GM19438 (cell line): ENCODE data around the gene CLEC1B.
"Not testable (repeated sequence)": the region's sequence is repeated elsewhere in the genome, so short reads cannot be mapped to it uniquely, and the experiment has no call there.

Experiments
- ATAC-seq: cut with Tn5 transposase; IDR thresholded peaks from one replicate; pipeline ENCODE4 v1.9.1; 2021; ENCODE audit warnings: low read depth; ENCODE audit not compliant: unreplicated experiment

Gene CLEC1B

DNA sequence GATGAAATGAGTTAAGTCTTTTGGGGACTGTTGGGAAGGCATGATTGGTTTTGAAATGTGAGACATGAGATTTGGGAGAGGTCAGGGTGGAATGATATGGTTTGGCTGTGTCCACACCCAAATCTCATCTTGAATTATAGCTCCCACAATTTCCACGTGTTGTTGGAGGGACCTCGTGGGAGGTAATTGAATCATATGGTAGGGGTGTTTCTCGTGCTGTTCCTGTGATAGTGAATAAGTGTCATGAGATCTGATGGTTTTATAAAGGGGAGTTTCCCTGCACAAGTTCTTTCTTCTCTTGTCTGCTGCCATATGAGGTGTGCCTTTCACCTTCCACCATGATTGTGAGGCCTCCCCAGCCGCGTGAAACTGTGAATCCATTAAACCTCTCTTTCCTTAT lies 22.3 kb downstream of the CLEC1B start:
- not testable (repeated sequence) for ATAC-seq

DNA sequence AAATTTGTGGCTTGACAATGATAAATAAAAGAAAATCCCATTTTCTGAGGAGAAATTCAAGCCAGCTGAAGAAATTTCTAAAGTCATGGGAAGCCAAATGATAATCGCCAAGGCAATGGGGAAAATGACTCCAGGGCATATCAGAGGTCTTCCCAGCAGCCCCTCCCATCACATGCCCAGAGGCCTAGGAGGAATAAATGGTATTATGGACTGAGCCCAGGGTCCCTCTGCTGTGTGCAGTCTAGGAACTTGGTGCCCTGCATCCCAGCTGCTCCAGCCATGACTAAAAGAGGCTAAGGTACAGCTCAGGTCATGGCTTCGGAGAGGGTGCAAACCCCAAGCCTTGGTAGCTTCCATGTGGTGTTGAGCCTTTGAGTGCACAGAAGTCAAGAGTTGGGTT lies 23.3 kb downstream of the CLEC1B start:
- ATAC-seq = no peak

DNA sequence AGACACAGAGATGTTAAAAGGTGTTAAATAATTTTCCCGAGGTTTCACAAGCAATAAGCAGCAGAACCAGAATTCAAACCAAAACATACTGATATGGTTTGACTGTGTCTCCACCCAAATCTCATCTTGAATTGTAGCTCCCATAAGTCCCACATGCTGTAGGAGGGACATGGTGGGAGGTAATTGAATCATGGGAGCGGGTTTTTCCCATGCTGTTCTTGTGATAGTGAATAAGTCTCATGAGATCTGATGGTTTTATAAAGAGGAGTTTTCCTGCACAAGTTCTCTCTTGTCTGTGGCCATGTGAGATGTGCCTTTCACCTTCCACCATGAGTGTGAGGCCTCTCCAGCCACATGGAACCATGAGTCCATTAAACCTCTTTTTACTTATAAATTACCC lies 24.2 kb downstream of the CLEC1B start:
- not testable (repeated sequence) for ATAC-seq

DNA sequence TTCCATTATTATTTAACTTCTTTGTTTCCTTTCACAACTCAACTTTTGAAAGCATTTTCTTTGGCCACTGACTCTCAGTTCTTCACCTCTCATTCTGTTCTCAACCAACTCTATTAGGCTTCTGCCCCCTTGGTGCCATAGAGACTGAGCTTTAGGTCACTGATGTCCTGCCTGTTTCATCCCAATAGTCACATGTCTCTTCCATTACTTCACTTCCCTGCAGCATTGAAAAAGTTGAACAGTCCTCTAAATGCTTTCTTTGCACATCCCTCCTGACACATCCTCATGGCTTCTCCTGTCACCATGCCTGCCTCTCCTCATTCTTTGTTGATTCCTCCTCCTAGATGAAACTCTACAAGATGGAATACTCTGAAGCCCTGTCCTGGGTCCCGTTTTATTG lies 25.0 kb downstream of the CLEC1B start:
- ATAC-seq = no peak

DNA sequence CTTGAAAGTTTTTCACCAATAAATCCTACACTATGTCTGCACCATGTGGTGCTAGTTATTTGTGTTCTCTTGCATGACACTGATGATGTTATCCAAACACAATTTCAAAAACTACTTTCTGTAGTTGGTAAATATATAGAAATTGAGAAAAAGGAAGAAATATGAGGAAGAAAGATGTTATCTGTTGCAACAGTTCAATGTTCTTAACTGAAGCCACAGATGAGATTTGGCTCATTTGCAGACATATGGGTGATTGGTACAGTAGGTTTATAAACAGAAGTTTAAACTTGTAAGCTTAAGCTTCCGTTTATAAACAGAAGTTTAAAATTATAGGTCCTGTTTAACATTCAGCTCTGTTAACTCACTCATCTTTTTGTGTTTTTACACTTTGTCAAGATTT lies 27.7 kb downstream of the CLEC1B start, which contains the start of gene CLEC12A:
Gene CLEC12A, plus strand, starts transcription at position 229 of the 400 bp plus-strand sequence. CDS start 188 bp downstream, outside the sequence.
- no peak for ATAC-seq

DNA sequence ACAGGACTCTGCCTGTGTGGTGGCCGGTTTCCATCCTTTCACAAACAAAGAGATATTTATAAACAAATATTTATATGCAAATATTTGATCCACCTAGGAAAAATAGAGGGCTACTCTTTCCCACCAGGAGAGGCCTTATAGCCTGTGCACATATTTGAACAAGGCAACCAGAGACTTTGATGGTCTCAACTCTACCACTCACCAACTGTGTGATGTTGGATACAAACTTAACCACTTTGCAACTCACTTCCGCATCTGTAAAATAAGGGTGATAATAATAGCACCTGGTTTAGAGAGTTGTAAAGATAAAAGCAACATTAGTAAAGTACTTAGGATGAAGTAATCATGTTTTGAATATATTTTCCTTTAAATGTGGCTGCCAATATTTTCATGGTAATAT lies 29.2 kb downstream of the CLEC1B start:
- no peak for ATAC-seq

DNA sequence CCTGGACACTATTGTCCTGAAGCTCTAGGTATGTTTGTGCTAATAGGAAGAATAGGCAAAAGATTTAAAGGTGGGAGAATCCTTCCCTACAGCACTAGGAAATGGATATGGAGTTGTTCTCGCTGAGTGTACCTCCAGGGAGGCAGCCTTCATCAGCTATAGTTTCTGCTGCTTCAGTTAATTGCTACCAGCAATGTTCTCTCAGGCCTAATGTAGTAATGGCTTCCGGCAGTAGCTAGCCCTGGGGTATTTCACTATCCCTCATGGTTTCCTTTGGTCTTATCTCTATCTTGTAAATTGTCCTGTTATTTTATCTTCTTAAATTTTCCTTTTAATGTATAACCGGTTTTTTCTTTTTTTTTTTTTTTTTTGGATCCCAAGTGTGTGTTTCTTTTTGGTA lies 37.0 kb downstream of the CLEC1B start:
- no peak for ATAC-seq

DNA sequence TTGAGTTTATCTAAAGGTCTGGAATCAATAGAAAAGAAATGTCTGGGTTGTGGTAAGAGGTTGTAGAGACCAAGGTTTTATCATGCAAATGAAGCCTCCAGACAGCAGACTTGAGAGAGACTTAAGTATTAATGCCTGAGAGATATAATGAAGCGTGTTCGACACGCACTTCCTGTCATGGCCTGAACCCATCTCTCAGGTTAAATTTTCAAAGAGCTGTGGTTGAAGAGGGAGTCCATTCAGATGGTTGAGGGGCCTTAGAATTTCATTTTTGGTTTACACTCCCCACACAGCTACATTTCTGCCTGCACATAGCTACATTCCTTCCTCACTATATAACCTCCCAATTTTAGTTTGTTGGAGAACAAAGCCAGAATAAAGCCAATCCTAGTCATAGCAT lies 37.8 kb downstream of the CLEC1B start:
- ATAC-seq = peak; percentile 89

DNA sequence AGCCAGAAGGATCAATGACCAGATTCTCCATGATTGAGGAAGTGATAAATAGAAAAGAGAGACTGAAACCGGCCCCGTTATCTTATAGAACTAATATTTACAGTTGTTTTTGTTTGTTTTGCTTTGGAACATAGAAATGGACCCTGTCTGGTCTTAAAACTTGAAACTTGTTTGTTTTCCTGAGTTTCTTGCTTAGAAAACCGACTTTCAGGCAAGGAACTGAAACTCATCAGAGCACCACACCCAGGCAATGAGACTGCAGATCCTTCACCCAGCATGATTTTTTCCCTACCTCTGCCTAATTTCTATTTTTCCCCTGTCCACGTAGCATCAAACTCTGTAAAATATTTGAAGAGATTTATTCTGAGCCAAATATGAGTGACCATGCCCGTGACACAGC lies 38.3 kb downstream of the CLEC1B start:
- peak; percentile 23 for ATAC-seq

DNA sequence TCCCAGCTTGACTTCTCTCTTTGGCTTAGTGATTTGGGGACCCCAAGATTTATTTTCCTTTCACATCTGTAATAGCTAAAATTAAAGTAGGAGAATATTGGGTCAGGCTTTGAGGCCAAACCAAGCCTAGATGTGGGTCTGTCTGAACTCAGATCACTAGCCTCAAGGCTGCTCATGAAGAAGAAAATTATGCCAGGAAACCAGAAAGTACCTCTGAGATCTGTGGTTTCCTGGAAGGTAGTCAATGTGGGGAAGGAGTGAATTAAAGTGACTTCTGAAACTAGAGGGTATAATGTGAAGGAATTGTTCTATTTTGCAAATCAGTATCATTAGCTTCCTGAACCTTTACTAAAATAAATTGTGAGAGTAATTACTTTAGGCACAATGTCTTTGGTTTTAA lies 41.1 kb downstream of the CLEC1B start:
- no peak for ATAC-seq

DNA sequence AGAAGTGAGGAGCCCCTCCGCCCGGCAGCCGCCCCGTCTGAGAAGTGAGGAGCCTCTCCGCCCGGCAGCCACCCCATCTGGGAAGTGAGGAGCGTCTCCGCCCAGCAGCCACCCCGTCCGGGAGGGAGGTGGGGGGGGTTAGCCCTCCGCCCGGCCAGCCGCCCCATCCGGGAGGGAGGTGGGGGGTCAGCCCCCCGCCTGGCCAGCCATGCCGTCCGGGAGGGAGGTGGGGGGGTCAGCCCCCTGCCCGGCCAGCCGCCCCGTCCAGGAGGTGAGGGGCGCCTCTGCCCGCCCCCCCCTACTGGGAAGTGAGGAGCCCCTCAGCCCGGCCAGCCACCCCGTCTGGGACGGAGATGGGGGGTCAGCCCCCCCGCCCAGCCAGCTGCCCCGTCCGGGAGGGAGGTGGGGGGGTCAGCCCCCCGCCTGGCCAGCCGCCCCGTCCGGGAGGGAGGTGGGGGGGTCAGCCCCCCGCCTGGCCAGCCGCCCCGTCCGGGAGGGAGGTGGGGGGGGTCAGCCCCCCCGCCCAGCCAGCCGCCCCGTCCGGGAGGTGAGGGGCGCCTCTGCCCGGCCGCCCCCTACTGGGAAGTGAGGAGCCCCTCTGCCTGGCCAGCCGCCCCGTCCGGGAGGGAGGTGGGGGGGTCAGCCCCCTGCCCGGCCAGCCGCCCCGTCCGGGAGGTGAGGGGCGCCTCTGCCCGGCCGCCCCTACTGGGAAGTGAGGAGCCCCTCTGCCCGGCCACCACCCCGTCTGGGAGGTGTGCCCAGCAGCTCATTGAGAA lies 45.8 kb downstream of the CLEC1B start:
- not testable (repeated sequence) for ATAC-seq

DNA sequence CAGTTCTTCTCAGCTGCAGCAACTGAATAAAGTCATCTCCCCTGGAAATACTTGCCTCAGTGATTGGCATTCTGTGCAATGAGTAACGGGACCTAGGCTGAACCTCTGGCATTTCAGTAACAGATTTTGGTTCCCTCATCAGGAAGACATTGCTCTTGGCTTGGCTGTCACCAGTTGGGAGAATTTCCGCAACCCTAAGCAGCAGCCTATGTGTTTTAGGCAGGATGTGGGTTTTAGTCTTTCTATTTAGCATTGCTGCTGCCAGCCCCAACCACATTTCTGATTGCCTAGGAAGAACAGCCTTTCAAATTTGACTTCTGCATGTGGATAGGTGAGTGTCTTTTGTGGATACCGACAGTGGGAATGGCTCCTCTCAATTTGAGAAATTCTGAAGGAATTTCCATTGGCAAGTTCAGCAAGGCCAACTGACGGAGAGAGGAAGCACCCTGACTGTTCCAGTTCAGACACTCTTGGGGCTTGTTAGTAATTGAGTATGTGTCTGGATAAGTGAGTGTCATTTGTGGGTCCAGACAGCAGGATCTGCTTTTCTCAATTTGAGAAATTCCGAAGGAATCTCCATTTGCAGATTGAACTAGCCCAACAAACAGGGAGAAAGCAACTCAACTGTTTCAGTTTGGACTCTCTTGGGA lies 47.8 kb downstream of the CLEC1B start:
- no peak for ATAC-seq

DNA sequence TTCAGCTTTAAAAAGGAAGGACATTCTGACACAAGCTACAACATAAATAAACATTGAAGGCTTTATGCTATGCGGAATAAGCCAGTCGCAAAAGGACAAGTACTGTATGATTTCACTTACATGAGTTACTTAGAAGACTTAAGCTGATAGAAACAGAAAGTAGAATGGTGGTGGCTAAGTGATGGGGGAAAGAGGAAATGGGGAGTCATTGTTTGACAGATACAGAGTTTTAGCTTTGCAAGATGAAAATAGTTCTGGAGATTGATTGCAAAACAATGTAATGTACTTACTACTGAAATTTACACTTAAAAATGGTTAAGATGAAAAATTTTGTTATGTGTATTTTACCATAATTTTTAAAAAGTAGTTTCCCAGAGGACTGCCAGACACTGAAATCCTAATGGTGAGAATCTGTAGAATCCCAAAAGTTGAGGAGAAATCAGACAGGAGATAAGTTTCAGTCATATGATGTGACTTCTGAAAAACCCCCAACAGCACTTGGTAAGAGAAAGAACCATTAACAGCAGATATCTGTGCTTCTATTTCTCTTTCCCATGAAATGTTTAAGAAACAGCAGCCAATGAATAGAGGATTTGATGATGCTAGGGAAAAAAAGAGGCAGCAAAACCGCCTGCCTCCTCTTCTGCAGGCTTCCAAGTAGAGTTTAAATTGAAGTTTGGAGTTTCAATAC lies 50.2 kb downstream of the CLEC1B start:
- ATAC-seq = peak; percentile 94

DNA sequence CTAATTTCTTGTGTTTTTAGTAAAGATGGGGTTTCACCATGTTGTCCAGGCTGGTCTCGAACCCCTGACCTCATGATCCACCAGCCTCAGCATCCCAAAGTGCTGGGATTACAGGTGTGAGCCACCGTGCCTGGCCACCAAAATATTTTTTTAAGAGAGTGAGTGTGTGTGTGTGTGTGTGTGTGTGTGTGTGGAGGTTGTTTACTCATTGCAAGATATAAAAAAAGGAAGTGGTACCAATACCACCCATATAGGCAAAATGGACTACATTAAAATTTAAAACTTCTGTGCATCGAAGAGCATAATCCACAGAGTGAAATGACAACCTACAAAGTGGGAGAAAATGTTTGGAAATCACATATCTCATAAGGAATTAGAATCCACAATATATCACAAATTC lies 51.2 kb downstream of the CLEC1B start:
- ATAC-seq = no peak

DNA sequence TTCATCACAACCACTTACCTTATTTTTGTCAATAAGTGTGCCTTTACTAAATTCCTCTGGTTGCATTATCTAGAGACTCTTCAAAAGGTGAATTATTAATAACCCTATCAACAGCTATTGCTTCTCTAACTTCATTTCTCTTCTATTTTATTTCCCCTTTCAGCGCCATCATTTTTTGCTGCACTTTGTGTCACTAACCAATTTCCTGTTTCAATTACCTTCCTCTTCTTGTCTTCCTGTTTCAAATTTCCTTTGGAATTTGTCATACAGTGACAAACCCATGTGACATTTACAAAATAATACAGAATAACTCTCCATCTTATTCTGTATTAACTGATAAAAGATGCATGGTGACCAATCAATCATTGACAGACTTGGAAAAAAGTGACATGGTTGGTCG lies 54.5 kb downstream of the CLEC1B start:
- ATAC-seq = no peak

DNA sequence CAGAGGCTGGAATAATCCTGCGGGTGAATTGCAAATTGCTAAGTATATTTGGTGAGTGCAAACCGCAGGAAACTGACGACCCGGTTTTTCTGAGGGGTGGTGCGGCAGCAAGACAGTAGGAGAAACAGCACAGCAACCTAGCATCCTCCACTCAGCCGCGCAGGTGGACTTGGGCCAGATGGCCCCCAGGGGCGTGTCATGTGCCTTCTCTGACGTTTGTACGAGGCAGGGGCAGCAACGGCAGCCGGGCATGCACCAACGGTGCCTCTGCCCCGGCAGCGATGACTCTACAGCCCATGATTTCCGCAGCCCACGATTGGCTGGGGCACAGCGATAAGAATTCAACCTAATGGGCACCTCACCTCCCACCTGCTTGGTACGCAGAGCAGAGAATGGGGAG lies 55.7 kb downstream of the CLEC1B start:
- peak; percentile 81 for ATAC-seq
